ENCODE data around the gene MAPKAP1. TPM values are rescaled to one million over a fixed set of nuclear protein-coding genes. Genes with fewer than 3 reads are reported as not detected.
A peak's percentile ranks its signal among the peaks of the same experiment; 100 is the strongest.
"Not testable (repeated sequence)": the region's sequence is repeated elsewhere in the genome, so short reads cannot be mapped to it uniquely, and the experiment has no call there.

MAPKAP1 gene
- total RNA-seq, 4 donors from 2014 or later, result 57.6 to 70.2 (median 68.7) TPM

DNA sequence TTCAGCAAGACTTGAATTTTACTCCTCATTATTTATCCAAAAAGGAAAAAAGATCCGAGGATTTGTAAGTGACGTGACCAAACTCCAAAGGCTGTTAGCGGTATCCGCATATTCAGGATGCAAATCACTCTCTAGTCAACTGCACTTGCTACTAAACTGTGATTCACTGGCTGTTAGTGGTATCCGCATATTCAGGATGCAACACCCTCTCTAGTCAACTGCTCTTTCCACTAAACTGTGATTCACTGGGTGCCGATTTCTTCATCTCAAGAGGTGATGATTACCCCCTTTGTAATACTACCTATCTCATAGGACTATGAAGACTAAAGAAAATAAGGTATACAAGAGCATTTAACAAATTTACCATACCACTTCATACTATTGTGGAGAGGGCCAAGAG, 5.7 kb downstream of the MAPKAP1 start:
- Histone ChIP-seq H3K27me3 (no peaks in the 10 kb centered on the region), H3K27ac (peak overlapping the region; percentile 3), H3K36me3 (no peaks in the 10 kb centered on the region), H3K4me1 (peaks cover 34% of the 10 kb centered on the region), H3K4me3 (no peak overlapping the region), H3K9me3 (no peaks in the 10 kb centered on the region)
- WGBS, result 76% methylated on average over 6 of the region's 6 CpGs
- TF ChIP-seq POLR2A (IDR thresholded peaks at IDR 0.05), result no peak
- no peak for TF ChIP-seq POLR2AphosphoS5 (IDR thresholded peaks at IDR 0.05)
- no peak for TF ChIP-seq CTCF (IDR thresholded peaks at IDR 0.05)
- TF ChIP-seq EP300 (IDR thresholded peaks at IDR 0.05), result no peak
- DNase-seq (ENCODE audit: low spot score in 2 of 2), result no peak

DNA sequence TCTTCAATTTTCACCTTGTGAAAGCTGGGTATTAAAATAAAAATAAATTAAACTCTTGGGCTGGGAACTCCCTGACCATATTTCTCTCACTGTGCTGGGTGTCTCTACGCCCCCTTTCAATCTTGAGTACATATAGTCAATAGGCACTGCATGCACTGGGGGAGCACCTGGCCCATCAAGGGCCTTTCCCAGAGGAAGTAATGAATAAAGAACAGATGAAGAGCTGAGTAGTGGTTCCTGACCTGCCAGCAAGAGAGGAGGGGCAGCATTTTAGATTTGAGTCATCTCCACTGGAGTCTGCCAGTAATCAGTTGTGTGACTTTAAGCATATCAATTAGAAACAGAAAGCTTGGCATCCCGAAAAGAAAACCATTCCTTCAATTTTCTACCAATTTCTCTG, 6.2 kb downstream of the MAPKAP1 start:
- Histone ChIP-seq H3K4me1 (peaks cover 28% of the 10 kb centered on the region), H3K9me3 (no peaks in the 10 kb centered on the region), H3K4me3 (no peak overlapping the region), H3K27me3 (no peaks in the 10 kb centered on the region), H3K36me3 (no peaks in the 10 kb centered on the region), H3K27ac (no peak overlapping the region)
- DNase-seq (ENCODE audit: low spot score in 2 of 2), result no peak
- TF ChIP-seq POLR2AphosphoS5 (IDR thresholded peaks at IDR 0.05), result no peak
- TF ChIP-seq CTCF (IDR thresholded peaks at IDR 0.05), result no peak
- TF ChIP-seq EP300 (IDR thresholded peaks at IDR 0.05), result no peak
- TF ChIP-seq POLR2A (IDR thresholded peaks at IDR 0.05), result no peak
- WGBS, result 39% methylated on average over 2 of the region's 2 CpGs

DNA sequence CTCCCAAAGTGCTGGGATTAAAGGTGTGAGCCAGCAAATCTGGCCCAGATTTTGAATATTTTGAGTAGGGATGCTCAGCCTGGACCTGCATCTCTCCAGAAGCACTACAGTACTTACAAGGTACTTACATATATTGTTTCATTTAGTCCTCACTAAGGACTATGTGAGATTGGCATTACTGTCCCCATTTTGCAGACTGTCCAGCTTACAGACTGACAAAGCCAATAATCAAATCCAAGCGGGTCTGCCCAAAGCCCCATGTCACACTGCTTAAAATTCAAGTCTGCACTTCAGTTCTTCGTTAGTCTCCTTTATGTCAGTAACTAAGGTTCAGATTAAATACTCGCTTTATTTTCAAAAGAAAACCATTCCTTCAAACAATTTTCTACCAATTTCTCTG, 7.1 kb downstream of the MAPKAP1 start:
- H3K4me3 ChIP-seq, result no peak overlapping the region
- H3K27ac ChIP-seq, result no peak overlapping the region
- TF ChIP-seq POLR2A (IDR thresholded peaks at IDR 0.05), result no peak
- no peak for TF ChIP-seq EP300 (IDR thresholded peaks at IDR 0.05)
- TF ChIP-seq POLR2AphosphoS5 (IDR thresholded peaks at IDR 0.05), result no peak
- no peak for TF ChIP-seq CTCF (IDR thresholded peaks at IDR 0.05)
- 88% methylated on average over 3 of the region's 3 CpGs for WGBS
- DNase-seq (ENCODE audit: low spot score in 2 of 2), result no peak
- no peaks in the 10 kb centered on the region for H3K27me3 ChIP-seq
- peaks cover 21% of the 10 kb centered on the region for H3K4me1 ChIP-seq
- H3K36me3 ChIP-seq, result no peaks in the 10 kb centered on the region
- H3K9me3 ChIP-seq, result no peaks in the 10 kb centered on the region

GRCh38 chr9:125696106-125696647, 10.8 kb downstream of the MAPKAP1 start:
- peaks cover 6% of the 10 kb centered on the region for H3K4me1 ChIP-seq
- H3K27ac ChIP-seq, result no peak overlapping the region
- DNase-seq (ENCODE audit: low spot score in 2 of 2), result no peak
- WGBS, result 80% methylated on average over 6 of the region's 6 CpGs
- no peaks in the 10 kb centered on the region for H3K36me3 ChIP-seq
- H3K27me3 ChIP-seq, result no peaks in the 10 kb centered on the region
- H3K4me3 ChIP-seq, result no peak overlapping the region
- TF ChIP-seq POLR2AphosphoS5 (IDR thresholded peaks at IDR 0.05) (no peak), CTCF (IDR thresholded peaks at IDR 0.05) (no peak), POLR2A (IDR thresholded peaks at IDR 0.05) (no peak), EP300 (IDR thresholded peaks at IDR 0.05) (no peak)
- H3K9me3 ChIP-seq, result no peaks in the 10 kb centered on the region

- H3K4me1 ChIP-seq; H3K27ac ChIP-seq; DNase-seq (ENCODE audit: low spot score in 2 of 2); H3K36me3 ChIP-seq; H3K9me3 ChIP-seq; H3K27me3 ChIP-seq; H3K4me3 ChIP-seq: not testable (repeated sequence)
- 87% methylated on average over 8 of the region's 8 CpGs for WGBS
These were observed 11.5 kb downstream of the MAPKAP1 start for GRCh38 chr9:125695548-125695947.

DNA sequence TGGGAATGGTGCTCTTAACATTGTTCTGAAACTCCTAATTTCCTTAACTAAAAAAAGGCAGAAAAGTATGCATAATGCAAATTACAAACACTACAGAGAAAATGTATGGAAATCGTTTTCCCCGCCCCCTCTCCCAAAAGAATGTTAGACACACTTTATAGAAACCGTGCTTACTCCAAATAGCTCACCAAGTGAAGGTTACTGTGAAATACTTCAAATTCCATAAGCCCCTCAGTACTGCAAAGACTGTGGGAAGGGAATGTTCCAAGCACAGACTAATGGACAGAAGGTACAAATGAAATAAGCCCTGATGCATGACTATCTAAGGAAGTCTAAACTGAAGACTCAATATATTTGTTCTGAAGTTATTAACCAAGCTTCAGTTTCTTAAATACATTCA, 12.5 kb downstream of the MAPKAP1 start:
- H3K27me3 ChIP-seq, result no peaks in the 10 kb centered on the region
- 67% methylated on average over 3 of the region's 3 CpGs for WGBS
- H3K9me3 ChIP-seq, result no peaks in the 10 kb centered on the region
- no peaks in the 10 kb centered on the region for H3K36me3 ChIP-seq
- TF ChIP-seq POLR2A (IDR thresholded peaks at IDR 0.05), result no peak
- no peak for TF ChIP-seq CTCF (IDR thresholded peaks at IDR 0.05)
- no peak for TF ChIP-seq EP300 (IDR thresholded peaks at IDR 0.05)
- no peak for TF ChIP-seq POLR2AphosphoS5 (IDR thresholded peaks at IDR 0.05)
- no peaks in the 10 kb centered on the region for H3K4me1 ChIP-seq
- no peak overlapping the region for H3K27ac ChIP-seq
- DNase-seq (ENCODE audit: low spot score in 2 of 2), result no peak
- no peak overlapping the region for H3K4me3 ChIP-seq

DNA sequence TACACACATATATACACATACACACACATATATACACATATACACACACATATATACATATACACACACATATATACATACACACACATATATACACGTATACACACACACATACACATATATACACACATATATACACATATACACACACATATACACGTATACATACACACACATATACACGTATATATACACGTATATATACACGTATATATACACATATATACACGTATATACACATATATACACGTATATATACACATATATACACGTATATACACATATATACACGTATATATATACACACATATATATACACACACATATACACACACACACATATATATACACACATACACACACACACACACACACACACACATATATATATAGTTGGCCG, 13.5 kb downstream of the MAPKAP1 start:
- 92% methylated on average over 10 of the region's 10 CpGs for WGBS
- H3K36me3 ChIP-seq; H3K27me3 ChIP-seq; H3K27ac ChIP-seq; H3K4me3 ChIP-seq; H3K9me3 ChIP-seq; H3K4me1 ChIP-seq; DNase-seq (ENCODE audit: low spot score in 2 of 2): not testable (repeated sequence)

Data from suprapubic skin (tissue), 4 donors.